HEK293 (cell line): ENCODE data around the gene CISH.

Source experiments
- CTCF ChIP-seq: fragments of 450-650 bp; formaldehyde crosslinking; IDR thresholded peaks from 2 replicates; pipeline ENCODE4 v1.5.1; 2016; ENCODE audit warnings: missing biosample characterization, missing genetic modification characterization
- HOXA7 ChIP-seq: sonication (generic); formaldehyde crosslinking; IDR thresholded peaks from 2 replicates; pipeline ENCODE4 v1.8.1; 2022; ENCODE audit warnings: missing genetic modification reagents, borderline replicate concordance
- OVOL3 ChIP-seq: fragments of 450-650 bp; formaldehyde crosslinking; IDR thresholded peaks from 2 replicates; pipeline ENCODE4 v1.5.1; 2016; ENCODE audit warnings: missing biosample characterization, missing genetic modification characterization
- PRDM10 ChIP-seq: fragments of 450-650 bp; formaldehyde crosslinking; IDR thresholded peaks from 2 replicates; pipeline ENCODE4 v1.5.1; 2016; ENCODE audit warnings: missing biosample characterization, missing genetic modification characterization
- RBAK ChIP-seq: fragments of 450-650 bp; formaldehyde crosslinking; IDR thresholded peaks from 2 replicates; pipeline ENCODE4 v1.5.1; 2016; ENCODE audit warnings: missing biosample characterization, missing genetic modification characterization
- REST ChIP-seq: fragments of 450-650 bp; formaldehyde crosslinking; IDR thresholded peaks from 2 replicates; pipeline ENCODE4 v1.5.1; 2016; ENCODE audit warnings: missing biosample characterization, missing genetic modification characterization
- TCF7L2 ChIP-seq: IDR thresholded peaks from 2 replicates; pipeline ENCODE4 v1.6.1; 2011; ENCODE audit warnings: low read depth, mild to moderate bottlenecking, inconsistent platforms, low read length, moderate library complexity, borderline replicate concordance
- ZNF114 ChIP-seq: fragments of 450-650 bp; formaldehyde crosslinking; IDR thresholded peaks from 2 replicates; pipeline ENCODE4 v1.5.0; 2017; ENCODE audit warnings: missing biosample characterization, missing genetic modification characterization
- ZNF16 ChIP-seq: fragments of 450-650 bp; formaldehyde crosslinking; IDR thresholded peaks from 2 replicates; pipeline ENCODE4 v1.5.1; 2016; ENCODE audit warnings: low read depth, missing biosample characterization, missing genetic modification characterization
- ZNF174 ChIP-seq: fragments of 450-650 bp; formaldehyde crosslinking; IDR thresholded peaks from 2 replicates; pipeline ENCODE4 v1.5.0; 2017; ENCODE audit warnings: missing biosample characterization, mild to moderate bottlenecking, missing genetic modification characterization
- ZNF692 ChIP-seq: fragments of 450-650 bp; formaldehyde crosslinking; IDR thresholded peaks from 2 replicates; pipeline ENCODE4 v1.5.1; 2016; ENCODE audit warnings: missing biosample characterization, missing genetic modification characterization
- ZSCAN5A ChIP-seq: fragments of 450-650 bp; formaldehyde crosslinking; IDR thresholded peaks from 2 replicates; pipeline ENCODE4 v1.5.1; 2016; ENCODE audit warnings: missing biosample characterization, missing genetic modification characterization

- TF ChIP-seq CTCF (no peak), ZNF114 (tag by site-specific recombination) (no peak), OVOL3 (no peak), RBAK (tag by site-specific recombination) (no peak), ZNF692 (no peak), REST (tag by site-specific recombination) (no peak), ZNF16 (no peak), HOXA7 (CRISPR knock-in tag) (no peak), TCF7L2 (no peak), ZSCAN5A (tag by site-specific recombination) (no peak), PRDM10 (no peak), ZNF174 (tag by site-specific recombination) (no peak)
Measured at GRCh38 chr3:50612234-50612882, 784 bp upstream of the CISH start.
